GM18511 (cell line): Measurements from ENCODE around the gene TMED9.
A peak's percentile ranks its signal among the peaks of the same experiment; 100 is the strongest.
"Not testable (repeated sequence)": the region's sequence is repeated elsewhere in the genome, so short reads cannot be mapped to it uniquely, and the experiment has no call there.

Experiments
- ATAC-seq: cut with Tn5 transposase; IDR thresholded peaks from one replicate; pipeline ENCODE4 v1.9.1; 2021; ENCODE audit warnings: mild to moderate bottlenecking, moderate library complexity; ENCODE audit not compliant: unreplicated experiment

Gene TMED9

DNA sequence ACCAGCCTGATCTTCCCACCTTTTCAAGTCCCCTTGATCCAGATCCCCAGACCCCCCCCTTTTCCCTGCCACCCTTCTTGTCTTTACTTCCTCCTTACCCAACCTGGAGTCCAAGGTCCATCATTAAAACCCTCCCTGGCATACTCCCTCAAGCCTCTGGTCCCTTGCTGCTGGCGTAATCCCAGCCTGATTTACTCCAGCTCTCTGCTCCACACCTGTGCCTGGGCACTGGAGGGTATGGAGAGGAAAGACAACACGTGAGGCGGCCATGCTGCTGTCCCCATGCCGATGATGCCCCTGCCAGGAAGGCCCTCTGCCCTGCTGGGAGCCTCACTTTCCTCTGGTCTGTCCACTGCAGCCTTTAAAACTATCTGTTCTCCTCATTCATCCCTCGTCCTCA, 13.1 kb downstream of the TMED9 start:
- ATAC-seq = no peak

DNA sequence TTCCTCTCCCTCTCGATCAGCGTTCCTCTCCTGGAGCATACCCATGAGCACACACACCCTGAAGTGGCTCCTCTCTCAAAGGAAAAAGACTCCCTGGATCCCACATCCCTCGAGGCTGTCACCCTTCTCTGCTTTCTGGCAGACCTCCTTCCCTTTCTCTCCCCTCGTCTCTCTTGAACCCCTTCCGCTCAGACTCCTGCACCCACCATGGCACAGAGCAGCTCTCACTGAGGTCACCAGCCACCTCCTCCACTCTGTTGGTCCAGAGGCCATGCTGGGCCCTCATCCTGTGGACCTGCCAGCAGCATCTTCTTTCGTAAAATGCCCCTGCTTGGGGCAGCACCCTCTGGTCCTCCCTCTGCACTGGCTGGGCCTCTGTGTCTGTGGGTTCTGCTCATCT, 13.7 kb downstream of the TMED9 start:
- no peak for ATAC-seq

DNA sequence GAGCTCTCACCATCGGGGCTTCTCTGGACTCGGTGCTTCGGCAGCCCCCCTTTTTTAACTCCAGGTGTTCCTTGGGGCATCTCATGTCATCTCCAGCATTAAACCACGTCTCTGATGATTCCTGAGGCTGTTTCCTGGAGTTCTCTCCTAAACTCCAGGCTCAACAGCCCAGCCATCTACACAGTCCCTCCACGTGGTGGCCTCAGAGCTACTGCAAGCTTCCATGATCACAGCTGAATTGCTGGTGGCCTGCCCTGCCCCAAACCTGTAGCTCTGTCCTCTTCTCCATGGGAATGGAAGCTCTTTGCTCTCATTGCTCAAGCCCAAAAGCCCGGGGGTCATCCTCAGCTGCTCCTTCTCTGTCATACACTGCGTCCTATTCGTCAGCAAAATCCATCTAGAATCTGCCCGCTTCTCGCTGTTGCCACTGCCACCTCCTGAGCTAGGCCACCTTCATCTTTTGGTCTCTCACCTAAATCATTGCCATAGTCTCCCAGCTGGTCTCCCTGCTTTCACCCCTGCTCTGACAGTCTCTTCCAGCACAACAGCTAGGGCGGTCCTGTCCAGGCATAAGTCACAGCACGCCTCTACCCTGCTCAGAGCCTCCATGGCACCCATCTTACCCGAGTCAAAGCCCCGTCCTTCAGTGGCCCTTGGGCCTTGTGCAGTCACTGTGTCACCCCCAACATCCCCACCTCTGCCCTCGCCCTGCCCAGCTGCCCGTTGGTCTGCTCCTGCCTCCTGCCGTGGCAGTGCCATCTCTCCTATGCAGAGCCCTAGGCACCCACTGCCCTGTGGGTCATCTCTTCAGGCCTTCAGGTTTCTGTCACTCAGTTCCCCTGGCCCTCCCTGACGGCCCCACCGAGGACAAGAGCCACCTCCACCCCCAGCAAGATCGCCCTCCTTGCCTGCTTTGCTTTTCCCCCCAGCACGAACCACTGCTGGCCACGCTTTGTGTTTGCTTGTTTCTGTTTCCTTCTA, 14.4 kb downstream of the TMED9 start:
- ATAC-seq = no peak

DNA sequence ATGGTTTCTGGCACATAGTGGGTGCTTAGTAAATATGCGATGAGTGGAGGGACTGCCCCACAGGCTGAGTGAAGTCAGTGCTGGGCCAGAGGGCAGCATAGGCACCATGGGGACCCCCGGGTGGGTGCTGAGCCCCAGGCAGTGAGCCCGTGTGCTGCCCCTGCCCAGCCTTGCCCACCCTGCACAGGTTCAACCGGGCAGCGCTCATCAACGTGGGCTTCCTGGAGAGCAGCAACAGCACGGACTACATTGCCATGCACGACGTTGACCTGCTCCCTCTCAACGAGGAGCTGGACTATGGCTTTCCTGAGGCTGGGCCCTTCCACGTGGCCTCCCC, 15.1 kb downstream of the TMED9 start:
- no peak for ATAC-seq

DNA sequence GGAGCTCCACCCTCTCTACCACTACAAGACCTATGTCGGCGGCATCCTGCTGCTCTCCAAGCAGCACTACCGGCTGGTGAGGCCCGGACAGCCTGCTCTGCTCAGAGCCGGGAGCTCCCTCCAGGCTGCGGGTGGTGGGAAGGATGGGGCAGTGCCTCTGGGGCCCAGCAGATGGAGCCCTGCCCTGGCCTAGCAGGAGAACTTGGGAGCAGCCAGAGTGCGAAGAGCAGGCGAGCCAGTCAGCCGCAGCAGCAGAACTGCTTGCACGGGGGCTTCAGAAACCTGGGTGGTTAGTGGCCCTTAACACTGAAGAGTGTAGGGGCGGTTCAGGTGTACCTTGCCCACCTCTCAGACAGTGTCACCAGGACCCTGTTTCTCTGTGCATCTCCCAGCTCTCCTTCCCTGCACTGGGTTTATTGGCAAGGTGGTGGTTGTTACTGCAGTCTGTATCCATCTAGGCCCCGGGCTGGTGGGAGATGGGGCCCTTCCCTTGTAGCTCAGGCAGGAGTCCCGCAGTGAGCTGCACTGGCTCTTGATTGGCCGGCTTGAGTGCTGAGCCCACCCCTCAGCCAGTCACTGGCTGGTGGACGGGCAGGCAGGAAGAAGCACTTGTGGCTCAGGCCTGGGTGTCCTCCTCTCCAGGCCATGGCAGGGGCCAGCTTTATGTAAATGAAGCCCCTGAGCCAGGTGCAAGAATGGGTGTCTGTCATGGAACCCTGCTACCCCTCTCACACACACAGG, 15.6 kb downstream of the TMED9 start:
- ATAC-seq = peak; percentile 78

DNA sequence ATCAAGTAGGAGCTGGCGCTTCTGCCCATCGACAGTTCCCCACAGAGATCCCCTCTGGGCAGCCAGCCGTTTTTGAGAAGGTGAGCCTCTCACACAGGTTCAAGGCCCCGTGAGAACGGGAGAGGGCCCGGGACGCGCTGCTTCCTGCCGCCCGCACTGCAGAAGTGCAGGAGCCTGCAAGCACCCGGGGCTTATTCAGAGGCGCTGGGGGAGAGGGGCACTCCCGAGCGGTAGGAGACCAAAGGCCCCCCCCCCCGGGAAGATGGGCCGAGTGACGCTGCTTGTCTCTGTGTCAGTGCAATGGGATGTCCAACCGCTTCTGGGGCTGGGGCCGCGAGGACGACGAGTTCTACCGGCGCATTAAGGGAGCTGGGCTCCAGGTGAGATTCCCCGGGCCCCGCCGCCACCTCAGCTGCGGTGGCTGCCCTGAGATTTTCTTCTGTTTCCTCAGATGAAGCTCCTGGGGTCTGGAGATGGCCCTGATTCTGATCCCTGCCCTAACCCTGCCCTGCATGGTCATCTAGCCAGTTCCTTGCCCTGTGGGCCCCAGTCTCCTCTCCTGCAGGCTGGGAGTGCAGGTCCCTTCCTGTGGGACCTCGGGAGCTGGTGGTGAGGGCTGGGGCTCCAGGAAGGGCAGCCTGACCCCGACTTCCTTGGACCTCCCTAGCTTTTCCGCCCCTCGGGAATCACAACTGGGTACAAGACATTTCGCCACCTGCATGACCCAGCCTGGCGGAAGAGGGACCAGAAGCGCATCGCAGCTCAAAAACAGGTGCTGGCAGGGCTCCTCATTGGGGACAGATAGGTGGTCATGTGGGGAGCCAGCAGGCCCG, 16.5 kb downstream of the TMED9 start:
- no peak for ATAC-seq

DNA sequence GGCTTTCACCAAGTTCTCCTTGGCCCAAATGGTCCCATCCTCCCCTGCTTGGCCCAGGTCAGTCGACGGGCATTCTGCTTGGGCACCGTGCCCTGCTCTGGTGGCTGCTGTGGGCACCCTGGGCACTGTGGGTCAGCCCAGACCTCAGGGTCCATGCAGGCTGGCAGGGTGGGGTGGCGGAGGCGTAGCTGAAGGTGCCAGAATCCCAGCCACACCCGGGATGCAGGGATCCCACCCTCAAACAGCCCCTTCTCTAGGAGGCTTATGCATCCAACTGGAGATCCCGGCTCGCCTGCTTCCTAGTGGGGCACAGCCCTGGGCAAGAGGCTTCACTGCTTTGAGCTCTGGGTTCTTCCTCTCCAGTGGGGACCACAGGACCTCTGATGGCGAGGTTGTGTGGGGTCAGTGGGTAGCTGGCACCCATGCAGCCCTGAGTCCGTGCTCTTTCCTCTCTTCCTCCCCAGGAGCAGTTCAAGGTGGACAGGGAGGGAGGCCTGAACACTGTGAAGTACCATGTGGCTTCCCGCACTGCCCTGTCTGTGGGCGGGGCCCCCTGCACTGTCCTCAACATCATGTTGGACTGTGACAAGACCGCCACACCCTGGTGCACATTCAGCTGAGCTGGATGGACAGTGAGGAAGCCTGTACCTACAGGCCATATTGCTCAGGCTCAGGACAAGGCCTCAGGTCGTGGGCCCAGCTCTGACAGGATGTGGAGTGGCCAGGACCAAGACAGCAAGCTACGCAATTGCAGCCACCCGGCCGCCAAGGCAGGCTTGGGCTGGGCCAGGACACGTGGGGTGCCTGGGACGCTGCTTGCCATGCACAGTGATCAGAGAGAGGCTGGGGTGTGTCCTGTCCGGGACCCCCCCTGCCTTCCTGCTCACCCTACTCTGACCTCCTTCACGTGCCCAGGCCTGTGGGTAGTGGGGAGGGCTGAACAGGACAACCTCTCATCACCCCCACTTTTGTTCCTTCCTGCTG, 17.4 kb downstream of the TMED9 start:
- ATAC-seq = no peak

DNA sequence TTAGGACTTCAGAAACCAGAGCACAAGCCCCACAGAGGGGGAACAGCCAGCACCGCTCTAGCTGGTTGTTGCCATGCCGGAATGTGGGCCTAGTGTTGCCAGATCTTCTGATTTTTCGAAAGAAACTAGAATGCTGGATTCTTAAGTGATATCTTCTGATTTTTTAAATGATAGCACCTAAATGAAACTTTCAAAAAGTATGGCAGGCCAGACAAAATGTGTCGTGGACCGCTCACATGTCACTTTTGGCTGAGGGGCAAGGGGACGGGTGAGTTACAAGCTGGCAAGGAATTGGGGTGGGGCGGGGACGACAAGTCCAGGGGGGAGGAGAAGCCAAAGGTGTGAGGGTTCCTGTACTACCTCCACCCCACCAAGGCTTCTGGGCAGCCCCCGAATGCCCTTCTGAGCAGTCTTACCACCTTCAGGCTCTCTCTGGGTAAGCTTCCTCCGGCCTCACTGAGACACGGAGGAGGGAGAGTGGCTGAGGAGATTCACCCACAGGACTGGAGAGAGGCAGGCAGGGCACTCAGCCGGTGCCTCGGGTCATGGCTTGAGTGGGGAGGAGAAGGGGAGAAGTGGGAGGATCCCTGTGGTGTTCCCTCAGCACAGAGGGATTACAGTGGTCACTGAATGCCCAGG, 18.2 kb downstream of the TMED9 start:
- ATAC-seq = no peak

DNA sequence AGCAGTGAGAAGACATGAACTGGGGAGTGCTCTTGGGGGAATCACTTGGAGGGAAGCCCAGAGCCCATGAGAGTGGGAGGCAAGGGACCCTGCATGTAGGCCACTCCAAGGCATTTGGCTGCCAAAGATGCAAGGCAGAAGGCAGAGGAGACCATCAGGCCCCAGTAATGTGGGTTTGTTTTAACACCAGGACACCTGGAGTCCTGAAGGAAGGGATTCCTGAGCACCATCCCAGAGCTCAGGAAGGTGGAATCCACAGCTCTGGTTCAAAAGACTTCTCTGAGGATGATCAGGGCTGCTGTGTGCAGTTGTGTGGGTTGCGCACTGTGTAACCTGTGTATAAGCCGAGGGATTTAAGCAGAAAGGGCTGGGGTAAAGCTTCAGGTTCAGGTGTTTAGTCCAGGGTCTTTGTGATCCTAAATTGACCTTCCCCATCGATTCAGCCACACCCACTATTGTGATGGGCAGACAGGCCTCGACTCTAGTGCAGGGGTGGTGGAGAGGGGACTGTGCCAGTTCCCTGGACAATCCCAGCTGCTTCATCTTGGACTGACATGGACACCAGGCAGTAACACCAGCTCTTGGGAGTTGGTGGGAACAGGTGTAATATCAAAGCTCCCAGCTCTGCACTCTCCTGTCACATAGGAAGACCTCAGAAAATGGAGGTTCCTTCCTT, 18.9 kb downstream of the TMED9 start:
- ATAC-seq = no peak

DNA sequence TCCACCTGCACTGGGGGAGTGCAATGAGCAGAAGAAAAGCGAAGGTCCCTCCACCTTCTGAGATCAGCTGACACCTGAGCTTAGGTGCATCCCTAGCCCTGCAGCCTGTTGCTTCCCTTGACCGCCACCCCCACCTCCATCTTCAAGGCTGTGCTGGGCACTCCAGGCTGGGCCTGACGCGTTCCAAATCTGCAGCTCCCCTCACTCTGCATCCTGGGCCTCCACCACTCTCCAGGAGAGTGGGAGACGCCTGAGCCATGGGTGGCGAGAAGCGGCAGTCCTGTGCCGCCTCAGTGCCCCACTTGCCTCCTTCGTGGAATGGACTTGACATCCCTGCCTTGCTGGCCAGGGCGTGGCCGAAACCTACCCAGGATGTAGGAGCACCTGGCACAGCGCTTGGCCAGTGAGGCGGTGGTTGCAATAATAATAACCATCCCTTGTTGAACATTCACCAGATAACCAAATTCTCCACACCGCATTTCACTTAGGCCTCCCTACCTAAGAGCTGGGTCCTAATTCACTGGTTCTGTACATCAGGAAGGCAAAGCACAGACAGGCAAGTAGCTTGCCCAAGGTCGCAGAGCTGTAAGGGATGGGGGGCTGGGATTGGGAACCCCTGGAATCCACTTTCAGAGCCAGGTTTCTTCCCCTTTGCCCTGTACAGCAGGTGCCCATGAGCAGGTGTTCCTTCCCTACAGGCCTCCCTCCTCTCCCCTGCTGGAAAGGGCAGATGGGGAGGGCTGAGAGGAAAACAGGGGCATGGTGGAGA, 19.6 kb downstream of the TMED9 start:
- no peak for ATAC-seq

DNA sequence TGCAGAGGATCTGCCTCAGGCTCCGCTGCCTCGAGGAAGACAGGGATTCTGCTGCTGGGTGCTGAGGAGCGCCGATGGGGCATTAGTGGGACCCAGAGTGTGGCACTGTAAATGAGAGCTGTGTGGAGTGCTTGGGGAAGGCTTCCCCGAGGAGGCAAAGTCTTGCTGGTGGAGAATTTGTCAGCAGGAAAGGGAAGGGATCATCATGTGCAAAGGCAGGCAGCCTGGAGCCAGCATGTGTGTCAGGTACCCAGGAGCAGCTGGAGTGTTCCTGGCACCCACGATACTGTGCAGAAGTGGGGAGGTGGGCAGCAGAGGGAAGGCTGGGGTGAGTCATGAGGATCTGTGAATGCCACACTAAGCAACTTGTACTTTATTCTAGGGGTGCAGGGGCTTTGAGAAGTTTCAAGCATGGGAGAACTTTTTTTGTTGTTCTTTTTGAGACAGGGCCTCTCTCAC, 20.2 kb downstream of the TMED9 start:
- ATAC-seq = no peak

DNA sequence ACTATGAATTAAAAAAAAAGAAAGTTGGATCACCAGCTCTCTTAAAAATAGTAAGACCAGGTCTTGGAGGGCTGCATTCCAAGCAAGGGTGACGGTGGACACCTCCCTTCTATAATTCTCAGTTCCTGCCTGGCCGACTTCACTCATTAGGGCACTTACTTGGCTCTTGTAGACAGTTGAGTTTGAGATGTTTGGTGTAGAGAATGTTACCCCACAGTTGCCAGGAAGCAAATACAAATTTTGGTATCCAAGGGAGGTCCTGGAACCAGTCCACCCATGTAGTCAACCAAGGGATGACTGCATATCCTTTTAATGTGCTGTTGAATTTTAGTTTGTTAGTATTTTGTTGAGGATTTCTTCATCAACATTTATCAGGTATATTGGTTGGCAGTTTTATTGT, 28.6 kb downstream of the TMED9 start:
- ATAC-seq = no peak

DNA sequence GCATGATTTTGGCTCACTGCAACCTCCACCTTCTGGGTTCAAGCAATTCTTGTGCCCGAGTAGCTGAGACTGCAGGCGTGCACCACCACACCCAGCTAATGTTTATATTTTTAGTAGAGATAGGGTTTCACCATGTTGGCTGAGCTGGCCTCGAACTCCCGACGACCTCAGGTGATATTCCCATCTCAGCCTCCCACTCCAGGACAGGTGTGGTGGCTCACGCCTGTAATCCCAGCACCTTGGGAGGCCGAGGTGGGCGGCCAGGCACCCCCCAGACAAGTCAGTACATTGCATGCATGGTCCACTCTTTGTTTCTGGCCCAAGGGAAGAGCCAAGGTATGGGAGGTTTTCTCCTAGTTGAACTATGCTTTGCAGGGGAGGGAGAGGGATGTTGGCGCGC, 32.2 kb downstream of the TMED9 start:
- ATAC-seq = not testable (repeated sequence)

DNA sequence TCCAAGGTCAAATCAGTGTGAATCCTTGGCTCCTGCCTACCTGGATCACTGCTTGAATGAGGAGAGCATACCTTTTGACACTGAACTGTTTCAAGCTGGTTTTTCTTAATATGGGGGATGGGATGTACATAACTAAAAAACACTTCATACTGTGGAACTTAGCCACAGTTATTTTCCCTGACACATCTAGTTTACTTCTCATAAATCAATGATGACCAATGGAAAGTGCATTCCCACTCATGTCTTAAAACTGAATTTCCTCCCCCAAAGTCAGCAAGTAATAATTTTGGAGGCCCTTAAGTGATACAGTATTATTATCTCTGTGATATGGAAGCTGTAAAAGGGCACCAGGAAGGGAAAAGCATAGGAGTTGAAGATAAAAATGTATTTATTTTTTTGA, 38.2 kb downstream of the TMED9 start:
- ATAC-seq = not testable (repeated sequence)

DNA sequence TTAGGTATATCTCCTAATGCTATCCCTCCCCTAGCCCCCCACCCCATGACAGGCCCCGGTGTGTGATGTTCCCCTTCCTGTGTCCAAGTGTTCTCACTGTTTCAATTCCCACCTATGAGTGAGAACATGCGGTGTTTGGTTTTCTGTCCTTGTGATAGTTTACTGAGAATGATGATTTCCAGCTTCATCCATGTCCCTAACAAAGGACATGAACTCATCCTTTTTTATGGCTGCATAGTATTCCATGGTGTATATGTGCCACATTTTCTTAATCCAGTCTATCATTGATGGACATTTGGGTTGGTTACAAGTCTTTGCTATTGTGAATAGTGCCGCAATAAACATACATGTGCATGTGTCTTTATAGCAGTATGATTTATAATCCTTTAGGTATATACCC, 42.9 kb downstream of the TMED9 start:
- not testable (repeated sequence) for ATAC-seq

DNA sequence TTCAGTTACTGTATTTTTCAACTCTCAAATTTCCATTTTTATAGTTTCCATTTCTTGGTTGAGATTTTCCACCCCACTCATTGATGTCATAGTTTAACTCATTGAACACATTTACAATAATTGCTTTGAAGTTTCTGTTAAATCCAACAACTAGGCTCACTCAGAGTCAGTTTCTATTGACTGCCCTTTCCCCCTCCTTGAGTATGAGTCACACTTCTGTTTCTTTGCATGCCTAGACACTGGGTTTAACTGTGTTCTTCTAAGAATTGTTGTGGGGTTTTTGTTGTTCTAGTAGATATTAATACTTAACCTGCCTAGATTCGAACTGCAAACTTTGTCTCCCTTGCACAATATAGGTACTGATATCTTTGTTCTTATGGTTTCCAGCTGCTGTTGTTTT, 53.5 kb downstream of the TMED9 start:
- ATAC-seq = not testable (repeated sequence)
